ENCODE data around the gene LAMB3. TPM values are rescaled to one million over a fixed set of nuclear protein-coding genes. Genes with fewer than 3 reads are reported as not detected.

LAMB3 gene
- total and polyA plus RNA-seq, 4 donors, result 14.6 to 121 (median 68.6) TPM

DNA sequence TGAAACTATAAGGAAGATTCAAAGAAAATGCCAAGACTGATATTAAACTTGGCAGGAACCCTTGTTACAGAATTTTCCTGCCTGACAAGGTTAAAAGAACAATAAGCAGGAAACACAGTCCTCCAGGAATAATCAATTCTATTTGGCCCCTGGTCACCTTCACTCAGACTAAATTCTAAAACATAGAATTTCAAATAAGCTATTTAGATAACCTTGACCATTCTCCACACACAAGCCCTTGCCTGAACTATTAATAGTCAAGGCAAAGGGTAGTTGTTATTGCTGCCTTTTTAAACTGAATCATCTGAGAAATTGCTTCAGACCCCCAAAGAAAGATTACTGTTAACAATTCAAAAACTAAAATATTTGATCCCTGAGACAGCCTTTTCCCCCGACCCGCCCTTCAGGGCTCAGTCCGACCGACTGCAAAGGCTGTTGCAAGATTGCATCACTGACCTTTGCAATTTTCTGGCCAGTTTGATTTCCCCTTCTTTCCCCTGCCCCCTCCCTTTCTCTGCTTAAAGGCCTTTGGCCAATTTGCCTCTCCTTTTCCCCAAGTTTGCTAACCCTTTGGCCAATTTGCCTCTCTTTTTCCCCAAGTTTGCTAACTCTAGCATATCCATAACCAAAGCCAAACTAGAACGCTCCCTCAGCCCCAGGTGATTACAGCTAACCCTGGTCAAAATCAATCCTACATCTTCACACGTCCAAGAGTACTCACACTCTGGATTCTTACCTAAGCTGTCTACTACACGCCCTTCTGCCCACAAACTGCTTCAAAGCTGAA, 21.6 kb upstream of the LAMB3 start:
- TF ChIP-seq, protein P1, sequence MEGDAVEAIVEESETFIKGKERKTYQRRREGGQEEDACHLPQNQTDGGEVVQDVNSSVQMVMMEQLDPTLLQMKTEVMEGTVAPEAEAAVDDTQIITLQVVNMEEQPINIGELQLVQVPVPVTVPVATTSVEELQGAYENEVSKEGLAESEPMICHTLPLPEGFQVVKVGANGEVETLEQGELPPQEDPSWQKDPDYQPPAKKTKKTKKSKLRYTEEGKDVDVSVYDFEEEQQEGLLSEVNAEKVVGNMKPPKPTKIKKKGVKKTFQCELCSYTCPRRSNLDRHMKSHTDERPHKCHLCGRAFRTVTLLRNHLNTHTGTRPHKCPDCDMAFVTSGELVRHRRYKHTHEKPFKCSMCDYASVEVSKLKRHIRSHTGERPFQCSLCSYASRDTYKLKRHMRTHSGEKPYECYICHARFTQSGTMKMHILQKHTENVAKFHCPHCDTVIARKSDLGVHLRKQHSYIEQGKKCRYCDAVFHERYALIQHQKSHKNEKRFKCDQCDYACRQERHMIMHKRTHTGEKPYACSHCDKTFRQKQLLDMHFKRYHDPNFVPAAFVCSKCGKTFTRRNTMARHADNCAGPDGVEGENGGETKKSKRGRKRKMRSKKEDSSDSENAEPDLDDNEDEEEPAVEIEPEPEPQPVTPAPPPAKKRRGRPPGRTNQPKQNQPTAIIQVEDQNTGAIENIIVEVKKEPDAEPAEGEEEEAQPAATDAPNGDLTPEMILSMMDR (IDR thresholded peaks at IDR 0.05; ENCODE audit: control extremely low read depth, extremely low read depth), result no peak
- peak in 2 of 3 donors; percentile 17 to 45 for DNase-seq
- 29 to 45% methylated on average over 7 of the region's 7 CpGs for WGBS, 2 donors
- Histone ChIP-seq H3K4me1 (ENCODE audit: control insufficient read depth in 5 of 5, insufficient read depth in 5 of 5, low read length in 5 of 5) (peaks cover 8 to 33% (median 15%) of the 10 kb centered on the region in 5 donors), H3K27me3 (ENCODE audit: control insufficient read depth in 3 of 3, insufficient read depth in 3 of 3, low read length in 2 of 3) (no peaks in the 10 kb centered on the region), H3K4me3 (no peak overlapping the region), H3K27ac (ENCODE audit: low read depth in 1 of 2, low read length in 1 of 2) (peak overlapping the region; percentile 59 to 76), H3K9me3 (ENCODE audit: control insufficient read depth in 4 of 4, insufficient read depth in 3 of 4, low read length in 3 of 4) (peaks cover 0 to 3% (median 0%) of the 10 kb centered on the region in 4 donors), H3K9ac (ENCODE audit: insufficient read depth in 1 of 2, low read length in 2 of 2) (no peak overlapping the region), H3K36me3 (ENCODE audit: control insufficient read depth in 4 of 4, insufficient read depth in 4 of 4, low read length in 4 of 4) (peaks cover 0 to 3% (median 1%) of the 10 kb centered on the region in 4 donors)
- peak; percentile 62 for ATAC-seq (ENCODE audit: insufficient read depth, low FRiP score)

DNA sequence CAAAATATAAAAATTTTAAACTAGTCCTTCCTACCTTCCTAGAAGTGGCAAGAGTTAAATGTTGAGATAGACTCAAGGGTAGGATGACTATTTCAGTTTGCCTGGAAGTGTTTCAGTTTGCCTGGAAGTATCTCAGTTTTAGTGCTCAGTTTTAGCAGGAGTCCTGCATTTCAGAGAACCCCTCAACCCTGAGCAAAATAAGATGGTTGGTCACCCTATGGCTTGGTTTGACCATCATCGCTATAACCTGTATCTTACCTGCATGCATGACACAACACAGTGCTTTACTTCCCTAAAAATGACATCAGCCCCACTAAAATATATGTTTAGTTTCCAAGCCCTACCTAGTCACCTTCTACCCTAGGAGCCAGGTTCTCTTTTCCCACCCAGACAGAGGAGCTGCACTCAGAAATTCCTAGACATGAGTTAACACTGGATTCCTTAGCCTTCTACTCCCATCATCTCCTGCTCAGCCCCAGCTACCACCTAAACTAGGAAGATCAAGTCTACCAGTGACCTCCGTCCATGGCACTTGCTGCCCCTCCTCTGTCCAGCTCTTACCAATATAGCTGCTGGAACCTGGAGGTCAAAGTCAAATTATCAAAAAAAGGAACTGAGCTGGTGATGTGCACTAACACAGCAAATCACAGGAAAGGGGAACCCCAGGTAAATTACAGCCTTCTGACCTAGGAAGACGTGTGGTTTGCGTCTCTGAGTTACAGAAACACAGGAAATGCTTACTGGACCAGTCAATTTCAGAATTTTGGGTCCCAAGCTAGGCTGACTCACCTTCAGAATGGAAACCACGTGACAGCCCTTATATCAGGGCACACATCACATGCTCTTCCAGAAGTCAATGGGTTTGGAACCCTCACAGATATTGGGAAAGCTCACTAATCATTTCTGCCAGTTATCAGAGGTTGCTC, 20.7 kb upstream of the LAMB3 start:
- no peak overlapping the region for H3K4me3 ChIP-seq
- 32 to 54% methylated on average over 5 of the region's 5 CpGs for WGBS, 2 donors
- H3K27ac ChIP-seq (ENCODE audit: low read depth in 1 of 2, low read length in 1 of 2), result peak overlapping the region in 1 of 2 donors; percentile 59
- no peaks in the 10 kb centered on the region for H3K27me3 ChIP-seq (ENCODE audit: control insufficient read depth in 3 of 3, insufficient read depth in 3 of 3, low read length in 2 of 3)
- TF ChIP-seq, protein P1 (IDR thresholded peaks at IDR 0.05; ENCODE audit: control extremely low read depth, extremely low read depth), result no peak
- ATAC-seq (ENCODE audit: insufficient read depth, low FRiP score) (no peak), DNase-seq (no peak)
- no peak overlapping the region for H3K9ac ChIP-seq (ENCODE audit: insufficient read depth in 1 of 2, low read length in 2 of 2)
- peaks cover 0 to 3% (median 0%) of the 10 kb centered on the region in 4 donors for H3K9me3 ChIP-seq (ENCODE audit: control insufficient read depth in 4 of 4, insufficient read depth in 3 of 4, low read length in 3 of 4)
- peaks cover 8 to 33% (median 15%) of the 10 kb centered on the region in 5 donors for H3K4me1 ChIP-seq (ENCODE audit: control insufficient read depth in 5 of 5, insufficient read depth in 5 of 5, low read length in 5 of 5)
- peaks cover 0 to 3% (median 1%) of the 10 kb centered on the region in 4 donors for H3K36me3 ChIP-seq (ENCODE audit: control insufficient read depth in 4 of 4, insufficient read depth in 4 of 4, low read length in 4 of 4)

DNA sequence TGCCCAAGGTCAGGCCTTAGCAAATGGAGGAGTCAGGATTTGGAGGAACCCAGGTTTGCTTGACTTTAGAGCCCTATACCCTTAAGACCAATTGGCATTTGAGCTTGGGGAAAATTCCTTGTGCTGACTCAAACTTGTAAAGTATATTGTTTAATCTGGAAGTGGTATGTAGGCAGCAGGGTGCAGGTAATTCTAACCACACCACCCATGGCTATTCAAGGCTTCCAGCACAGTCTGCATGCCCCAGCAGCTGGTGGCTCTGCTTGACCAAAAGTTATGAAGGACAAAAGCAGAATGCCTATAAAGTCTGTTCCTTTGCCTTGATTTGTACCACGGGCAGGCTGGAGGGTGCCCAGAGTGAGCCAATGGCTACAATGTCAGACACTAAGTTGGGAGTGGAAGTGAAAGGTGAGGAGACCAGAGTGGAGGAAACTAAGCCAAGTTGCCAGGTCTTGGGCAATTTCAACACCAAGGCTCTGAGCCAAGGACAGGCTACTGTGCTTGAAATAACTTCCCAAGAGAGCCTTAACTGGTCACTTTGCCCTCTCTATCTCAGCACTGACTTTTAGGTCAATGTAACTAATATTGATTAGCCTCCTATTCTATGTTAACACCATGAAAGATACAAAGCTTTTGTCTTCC, 18.3 kb upstream of the LAMB3 start:
- H3K4me1 ChIP-seq (ENCODE audit: control insufficient read depth in 5 of 5, insufficient read depth in 5 of 5, low read length in 5 of 5), result peaks cover 6 to 18% (median 7%) of the 10 kb centered on the region in 5 donors
- no peaks in the 10 kb centered on the region for H3K27me3 ChIP-seq (ENCODE audit: control insufficient read depth in 3 of 3, insufficient read depth in 3 of 3, low read length in 2 of 3)
- DNase-seq (no peak), ATAC-seq (ENCODE audit: insufficient read depth, low FRiP score) (no peak)
- H3K9me3 ChIP-seq (ENCODE audit: control insufficient read depth in 4 of 4, insufficient read depth in 3 of 4, low read length in 3 of 4), result peaks cover 0 to 3% (median 0%) of the 10 kb centered on the region in 4 donors
- H3K36me3 ChIP-seq (ENCODE audit: control insufficient read depth in 4 of 4, insufficient read depth in 4 of 4, low read length in 4 of 4), result no peaks in the 10 kb centered on the region
- no peak overlapping the region for H3K9ac ChIP-seq (ENCODE audit: insufficient read depth in 1 of 2, low read length in 2 of 2)
- no peak overlapping the region for H3K27ac ChIP-seq (ENCODE audit: low read depth in 1 of 2, low read length in 1 of 2)
- WGBS, 2 donors, result 77 to 100% methylated on average over 1 of the region's 1 CpG
- TF ChIP-seq, protein P1 (IDR thresholded peaks at IDR 0.05; ENCODE audit: control extremely low read depth, extremely low read depth), result no peak
- H3K4me3 ChIP-seq, result no peak overlapping the region
